B cell (primary cell): ENCODE data around the gene FAM81B.

ENCODE experiments used
- CTCF ChIP-seq: fragments of 200-600 bp; IDR thresholded peaks from one replicate; pipeline ENCODE4 v1.8.0; 2022; ENCODE audit warnings: antibody characterized with exemption, mild to moderate bottlenecking
- EZH2 ChIP-seq: IDR thresholded peaks from 2 replicates; pipeline ENCODE4 v1.6.1; 2012; ENCODE audit warnings: borderline replicate concordance, low read depth, mild to moderate bottlenecking, moderate library complexity, low read length; ENCODE audit not compliant: insufficient read depth, poor library complexity, severe bottlenecking

- TF ChIP-seq CTCF (no peak), EZH2 (no peak)
These were observed 56.8 kb downstream of the FAM81B start for GRCh38 chr5:95447961-95448360.
